Nephron (organoid): ENCODE results near the gene KRT2.

ENCODE experiments used
- H3K27ac Mint-ChIP-seq, 3 experiments: 2 replicates each; pipeline ENCODE4 v1.8.0; 2020; ENCODE audit warnings: mixed read lengths in 3 of 3, mild to moderate bottlenecking in 2 of 3, moderate library complexity in 1 of 3
- H3K27me3 Mint-ChIP-seq: 2 replicates; pipeline ENCODE4 v1.8.0; 2021; ENCODE audit warnings: low read depth, mild to moderate bottlenecking, moderate library complexity, mixed read lengths
- H3K36me3 Mint-ChIP-seq: 2 replicates; pipeline ENCODE4 v1.8.0; 2020; ENCODE audit warnings: low read depth, mixed read lengths
- H3K4me1 Mint-ChIP-seq: 2 replicates; pipeline ENCODE4 v1.8.0; 2020; ENCODE audit warnings: mixed read lengths
- H3K4me3 Mint-ChIP-seq, 3 experiments: 2 replicates each; pipeline ENCODE4 v1.8.0; 2020; ENCODE audit warnings: mild to moderate bottlenecking in 3 of 3, mixed read lengths in 3 of 3, moderate library complexity in 2 of 3
- H3K9me3 Mint-ChIP-seq: 2 replicates; pipeline ENCODE4 v1.8.0; 2020; ENCODE audit warnings: mixed read lengths
- CTCF ChIP-seq, 3 experiments: fragments of 200-600 bp; sonication (generic); IDR thresholded peaks; one replicate each; pipeline ENCODE4 v1.5.0; 2021; ENCODE audit warnings: antibody characterized with exemption in 3 of 3; ENCODE audit not compliant: unreplicated experiment in 3 of 3

The KRT2 gene

GRCh38 chr12:52606581-52607218 is 45.3 kb downstream of the KRT2 start:
- TF ChIP-seq CTCF (IDR thresholded peaks at IDR 0.05; ENCODE audit: unreplicated experiment in 3 of 3): no peak
- H3K9me3 Mint-ChIP-seq: no peaks in the 10 kb centered on the region
- H3K4me1 Mint-ChIP-seq: no peaks in the 10 kb centered on the region
- no peak overlapping the region for H3K27ac Mint-ChIP-seq
- peaks cover 59% of the 10 kb centered on the region for H3K27me3 Mint-ChIP-seq
- no peak overlapping the region for H3K4me3 Mint-ChIP-seq
- H3K36me3 Mint-ChIP-seq: no peaks in the 10 kb centered on the region

GRCh38 chr12:52606096-52606495 is 45.9 kb downstream of the KRT2 start:
- no peaks in the 10 kb centered on the region for H3K9me3 Mint-ChIP-seq

GRCh38 chr12:52605542-52605941 is 46.5 kb downstream of the KRT2 start:
- TF ChIP-seq CTCF (IDR thresholded peaks at IDR 0.05; ENCODE audit: unreplicated experiment in 3 of 3): no peak
- no peaks in the 10 kb centered on the region for H3K4me1 Mint-ChIP-seq
- peaks cover 49% of the 10 kb centered on the region for H3K27me3 Mint-ChIP-seq
- H3K9me3 Mint-ChIP-seq: no peaks in the 10 kb centered on the region
- no peak overlapping the region for H3K27ac Mint-ChIP-seq
- no peaks in the 10 kb centered on the region for H3K36me3 Mint-ChIP-seq
- H3K4me3 Mint-ChIP-seq: no peak overlapping the region

More at GRCh38 chr12:52606096-52606495, 45.9 kb downstream of the KRT2 start:
- Mint-ChIP-seq H3K36me3 (no peaks in the 10 kb centered on the region), H3K4me3 (no peak overlapping the region), H3K4me1 (no peaks in the 10 kb centered on the region), H3K27ac (no peak overlapping the region), H3K27me3 (peaks cover 55% of the 10 kb centered on the region)
- no peak for TF ChIP-seq CTCF (IDR thresholded peaks at IDR 0.05; ENCODE audit: unreplicated experiment in 3 of 3)

- H3K4me1 Mint-ChIP-seq: no peaks in the 10 kb centered on the region
- H3K9me3 Mint-ChIP-seq: no peaks in the 10 kb centered on the region
- peaks cover 48% of the 10 kb centered on the region for H3K27me3 Mint-ChIP-seq
- H3K27ac Mint-ChIP-seq: no peak overlapping the region
- no peak for TF ChIP-seq CTCF (IDR thresholded peaks at IDR 0.05; ENCODE audit: unreplicated experiment in 3 of 3)
- H3K4me3 Mint-ChIP-seq: no peak overlapping the region
- no peaks in the 10 kb centered on the region for H3K36me3 Mint-ChIP-seq
Observed at GRCh38 chr12:52604859-52605258, 47.2 kb downstream of the KRT2 start.

- Mint-ChIP-seq H3K27ac (no peak overlapping the region), H3K27me3 (peaks cover 43% of the 10 kb centered on the region), H3K36me3 (no peaks in the 10 kb centered on the region), H3K4me1 (no peaks in the 10 kb centered on the region), H3K4me3 (no peak overlapping the region), H3K9me3 (no peaks in the 10 kb centered on the region)
- no peak for TF ChIP-seq CTCF (IDR thresholded peaks at IDR 0.05; ENCODE audit: unreplicated experiment in 3 of 3)
Observed at GRCh38 chr12:52603314-52603713, 48.7 kb downstream of the KRT2 start.

GRCh38 chr12:52602552-52602951 is 49.5 kb downstream of the KRT2 start:
- Mint-ChIP-seq H3K27ac (no peak overlapping the region), H3K4me3 (no peak overlapping the region), H3K36me3 (no peaks in the 10 kb centered on the region), H3K4me1 (no peaks in the 10 kb centered on the region), H3K9me3 (no peaks in the 10 kb centered on the region), H3K27me3 (peaks cover 43% of the 10 kb centered on the region)
- no peak for TF ChIP-seq CTCF (IDR thresholded peaks at IDR 0.05; ENCODE audit: unreplicated experiment in 3 of 3)
